Brain microvascular endothelial cell (primary cell): ENCODE results near the gene CCDC61.

Experiments used
- DNase-seq: peaks from one replicate; pipeline ENCODE4 v3.0.0-alpha.2; 2020
- H3K27ac ChIP-seq: fragments of 250-450 bp; sonication (Bioruptor Pico); 2 replicates; pipeline ENCODE4 v1.5.1; 2020; ENCODE audit warnings: mild to moderate bottlenecking, moderate library complexity
- H3K27me3 ChIP-seq: fragments of 250-450 bp; sonication (Bioruptor Pico); replicated peaks from 2 replicates; pipeline ENCODE4 v1.5.1; 2020; ENCODE audit warnings: mild to moderate bottlenecking
- H3K36me3 ChIP-seq: fragments of 250-450 bp; sonication (Bioruptor Pico); replicated peaks from 2 replicates; pipeline ENCODE4 v1.5.1; 2020; ENCODE audit warnings: mild to moderate bottlenecking
- H3K4me3 ChIP-seq: 2 replicates; pipeline ENCODE4 v1.5.1; 2011; ENCODE audit warnings: low read depth, mild to moderate bottlenecking, control low read depth, low read length, moderate library complexity
- CTCF ChIP-seq: IDR thresholded peaks from 2 replicates; pipeline ENCODE4 v1.5.1; 2011; ENCODE audit warnings: low read depth, mild to moderate bottlenecking, moderate library complexity, low read length, control low read depth, inconsistent platforms; ENCODE audit errors: missing control alignments
- in situ Hi-C: cut with HindIII; loops from 2 replicates; pipeline ENCODE4 v1.10.0; 2017; ENCODE audit warnings: low sequenced_read_pairs, low pct_ligation_motif_present

Gene CCDC61

GRCh38 chr19:46023311-46023779, 28.1 kb downstream of the CCDC61 start:
- DNase-seq = no peak
- H3K27ac ChIP-seq = no peak overlapping the region
- no peak for TF ChIP-seq CTCF
- H3K4me3 ChIP-seq = no peak overlapping the region
- no peaks in the 10 kb centered on the region for H3K36me3 ChIP-seq
- H3K27me3 ChIP-seq = peaks cover 14% of the 10 kb centered on the region
- in situ Hi-C loops = no loop called here

GRCh38 chr19:46025835-46026234, 30.6 kb downstream of the CCDC61 start:
- in situ Hi-C loops = no loop called here
- Histone ChIP-seq H3K4me3 (no peak overlapping the region), H3K27ac (no peak overlapping the region), H3K27me3 (peaks cover 14% of the 10 kb centered on the region), H3K36me3 (no peaks in the 10 kb centered on the region)
- no peak for DNase-seq
- no peak for TF ChIP-seq CTCF

- in situ Hi-C loops = no loop called here
- H3K36me3 ChIP-seq = no peaks in the 10 kb centered on the region
- no peak overlapping the region for H3K27ac ChIP-seq
- TF ChIP-seq CTCF = no peak
- peaks cover 10% of the 10 kb centered on the region for H3K27me3 ChIP-seq
- no peak overlapping the region for H3K4me3 ChIP-seq
- no peak for DNase-seq
Observed at GRCh38 chr19:46030812-46031550, 35.7 kb downstream of the CCDC61 start.

GRCh38 chr19:46031781-46032596, 36.7 kb downstream of the CCDC61 start:
- no peak for DNase-seq
- no peak overlapping the region for H3K4me3 ChIP-seq
- no peak for TF ChIP-seq CTCF
- no peaks in the 10 kb centered on the region for H3K36me3 ChIP-seq
- in situ Hi-C loops = no loop called here
- H3K27me3 ChIP-seq = peaks cover 17% of the 10 kb centered on the region
- no peak overlapping the region for H3K27ac ChIP-seq

GRCh38 chr19:46032597-46033025, 37.3 kb downstream of the CCDC61 start:
- H3K27ac ChIP-seq = no peak overlapping the region
- in situ Hi-C loops = no loop called here
- no peak overlapping the region for H3K4me3 ChIP-seq
- no peaks in the 10 kb centered on the region for H3K36me3 ChIP-seq
- H3K27me3 ChIP-seq = peaks cover 19% of the 10 kb centered on the region
- no peak for DNase-seq
- no peak for TF ChIP-seq CTCF
